Subcutaneous adipose tissue (tissue), 4 donors: ENCODE measurements around the gene LRP4. TPM values are rescaled to one million over a fixed set of nuclear protein-coding genes. Genes with fewer than 3 reads are reported as not detected.

Experiments
- CTCF ChIP-seq: fragments of 450-650 bp; IDR thresholded peaks from one replicate; pipeline ENCODE4 v1.5.1; 2016; ENCODE audit warnings: low read depth, mild to moderate bottlenecking, control low read depth, antibody characterized with exemption, moderate library complexity
- total RNA-seq, 4 donors: library from RNA; depleted of rRNA; stranded (reverse); fragments of >200 nt; gene quantifications; one replicate each; pipeline ENCODE4 v1.1.0, GENCODE V29; 2016

LRP4 gene
- total RNA-seq, 4 donors from 2014 or later: 2.9 to 5.1 (median 3.8) TPM

DNA sequence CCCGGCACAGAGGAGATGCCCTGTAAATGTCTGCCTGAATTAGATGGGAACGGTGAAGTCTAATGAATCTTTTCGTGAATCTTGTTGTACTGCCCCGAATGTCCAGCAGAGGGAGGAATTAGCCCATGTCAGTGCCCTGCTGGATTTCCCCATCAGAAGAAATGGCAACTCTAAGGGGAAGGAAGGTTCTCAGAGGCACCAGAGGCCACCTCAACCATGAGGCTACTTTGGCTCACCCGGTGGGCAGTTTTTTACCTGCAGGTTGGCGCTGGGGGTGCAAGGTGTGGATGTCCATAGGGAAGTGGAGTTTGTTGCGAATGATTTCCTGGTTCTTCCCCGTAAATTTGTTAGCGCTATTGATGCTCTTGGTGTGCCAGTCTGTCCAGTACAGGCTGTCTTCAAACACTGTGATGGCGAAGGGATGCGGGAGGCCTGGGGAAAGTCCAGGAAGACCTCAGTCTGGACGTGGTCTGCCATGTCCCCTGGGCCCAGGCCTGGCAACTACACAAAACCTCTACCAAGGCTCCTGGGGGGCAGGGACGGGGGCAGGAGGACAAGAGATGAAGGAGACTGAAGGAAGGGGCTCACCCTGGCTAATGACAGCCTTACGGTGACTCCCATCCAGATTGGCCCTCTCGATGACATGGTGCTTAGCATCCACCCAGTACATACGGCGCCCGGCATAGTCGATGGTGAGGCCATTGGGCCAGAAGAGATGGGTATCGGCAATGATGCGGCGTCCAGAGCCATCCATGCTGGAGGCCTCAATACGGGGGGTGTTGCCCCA, 28.5 kb downstream of the LRP4 start:
- TF ChIP-seq CTCF: no peak

DNA sequence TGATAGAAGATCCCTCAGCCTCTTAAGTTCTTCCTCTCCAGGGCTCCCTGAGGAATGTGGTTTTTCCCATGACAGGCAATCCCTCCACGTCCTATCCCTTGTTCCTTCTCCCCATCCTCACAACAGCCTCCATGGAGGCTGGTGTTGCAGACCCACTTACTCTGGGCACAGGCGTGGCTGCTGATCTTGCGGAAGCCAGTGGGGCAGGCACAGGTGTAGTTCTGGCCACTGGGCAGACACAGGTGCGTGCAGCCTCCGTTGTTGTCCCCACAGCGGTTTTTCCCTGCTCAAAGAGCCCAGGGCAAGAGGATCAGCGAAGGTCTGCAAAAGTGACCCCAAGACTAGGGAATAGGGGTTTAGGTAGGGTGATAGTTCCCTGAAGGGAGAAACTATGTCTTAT, 29.1 kb downstream of the LRP4 start:
- no peak for TF ChIP-seq CTCF

DNA sequence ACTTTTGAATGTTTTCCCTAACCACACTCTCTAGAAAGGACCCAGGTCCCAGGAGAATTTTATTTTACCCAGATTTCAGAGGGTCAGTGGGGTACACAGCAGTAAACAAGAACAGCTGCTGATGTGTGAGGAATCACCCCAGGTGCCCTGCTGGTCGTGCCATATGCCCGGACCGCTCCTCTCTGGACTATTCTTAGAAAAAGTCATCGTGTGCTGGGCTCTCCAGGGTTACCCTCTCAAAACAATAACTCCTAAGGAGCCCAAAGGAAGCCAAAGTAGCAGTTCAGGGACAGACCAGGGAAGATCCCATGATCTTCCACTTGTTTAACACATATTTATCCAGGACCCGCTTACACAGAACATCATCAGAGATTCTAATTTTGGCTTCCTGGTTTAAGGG, 29.7 kb downstream of the LRP4 start:
- TF ChIP-seq CTCF: no peak

- no peak for TF ChIP-seq CTCF
Observed at GRCh38 chr11:46886211-46886610, 32.1 kb downstream of the LRP4 start.

GRCh38 chr11:46879056-46879585, 39.2 kb downstream of the LRP4 start:
- no peak for TF ChIP-seq CTCF

DNA sequence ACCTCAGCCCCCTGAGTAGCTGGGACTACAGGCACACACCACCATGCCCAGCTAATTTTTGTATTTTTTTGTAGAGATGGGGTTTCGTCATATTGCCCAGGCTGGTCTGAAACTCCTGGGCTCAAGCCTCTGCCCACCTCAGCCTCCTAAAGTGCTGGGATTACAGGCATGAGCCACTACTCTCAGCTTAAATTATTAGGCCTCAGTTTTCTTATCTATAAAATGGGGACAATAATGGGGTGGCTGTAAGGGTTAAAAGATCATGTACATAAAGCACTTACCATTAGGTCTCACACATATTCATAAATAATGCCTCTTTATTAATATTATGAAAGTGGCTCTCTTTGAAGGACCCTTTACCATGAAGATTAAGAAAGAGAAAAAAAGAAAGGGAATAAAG, 40.8 kb downstream of the LRP4 start:
- no peak for TF ChIP-seq CTCF

DNA sequence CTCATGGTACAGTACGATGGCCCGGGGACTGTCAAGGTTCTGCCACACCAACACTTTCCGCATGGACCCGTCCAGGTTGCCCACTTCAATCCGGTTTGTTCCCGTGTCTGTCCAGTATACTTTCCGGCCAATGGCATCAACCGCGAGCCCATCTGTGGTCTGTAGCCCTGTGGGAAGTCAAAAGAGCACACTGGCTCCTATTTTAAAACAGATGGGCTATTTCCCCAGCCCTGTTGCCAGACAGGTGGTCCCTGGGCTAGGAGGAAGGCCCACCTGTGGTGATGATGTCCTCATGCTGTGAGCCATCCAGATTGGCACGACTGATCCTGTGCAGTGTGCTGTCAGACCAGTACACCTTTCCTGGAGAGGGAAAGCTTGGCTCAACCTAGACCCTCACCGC, 41.9 kb downstream of the LRP4 start:
- TF ChIP-seq CTCF: no peak
